ENCODE measurements around the gene PRDM10. TPM values are rescaled to one million over a fixed set of nuclear protein-coding genes. Genes with fewer than 3 reads are reported as not detected.
"Not testable (repeated sequence)": the region's sequence is repeated elsewhere in the genome, so short reads cannot be mapped to it uniquely, and the experiment has no call there.

PRDM10 gene
- total RNA-seq, 4 donors from 2014 or later, result 7.8 to 18.6 (median 9.7) TPM

DNA sequence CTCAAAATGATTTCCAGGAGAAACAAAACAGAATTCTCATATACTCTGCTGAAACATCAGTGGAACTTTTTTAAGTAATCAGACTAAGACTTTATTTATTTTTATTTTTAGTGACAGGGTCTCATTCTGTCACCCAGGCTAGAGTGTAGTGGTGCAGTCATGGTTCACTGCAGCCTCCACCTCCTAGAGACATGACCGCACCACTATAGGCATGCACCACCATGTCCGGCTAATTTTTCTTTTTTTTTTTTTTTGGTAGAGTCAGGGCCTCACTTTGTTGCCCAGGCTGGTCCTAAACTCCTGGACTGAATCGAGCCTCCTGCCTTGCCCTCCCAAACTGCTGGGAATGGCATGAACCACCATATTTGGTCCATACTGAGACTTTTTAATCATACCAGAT is 42.9 kb downstream of the PRDM10 start:
- H3K4me1 ChIP-seq, result peaks cover 0 to 3% of the 10 kb centered on the region in 2 donors
- DNase-seq, result no peak
- intact Hi-C loops (cut with DNase I), result no loop called here
- no peaks in the 10 kb centered on the region for H3K27me3 ChIP-seq
- TF ChIP-seq POLR2A (IDR thresholded peaks at IDR 0.05), result no peak
- TF ChIP-seq, protein P1, sequence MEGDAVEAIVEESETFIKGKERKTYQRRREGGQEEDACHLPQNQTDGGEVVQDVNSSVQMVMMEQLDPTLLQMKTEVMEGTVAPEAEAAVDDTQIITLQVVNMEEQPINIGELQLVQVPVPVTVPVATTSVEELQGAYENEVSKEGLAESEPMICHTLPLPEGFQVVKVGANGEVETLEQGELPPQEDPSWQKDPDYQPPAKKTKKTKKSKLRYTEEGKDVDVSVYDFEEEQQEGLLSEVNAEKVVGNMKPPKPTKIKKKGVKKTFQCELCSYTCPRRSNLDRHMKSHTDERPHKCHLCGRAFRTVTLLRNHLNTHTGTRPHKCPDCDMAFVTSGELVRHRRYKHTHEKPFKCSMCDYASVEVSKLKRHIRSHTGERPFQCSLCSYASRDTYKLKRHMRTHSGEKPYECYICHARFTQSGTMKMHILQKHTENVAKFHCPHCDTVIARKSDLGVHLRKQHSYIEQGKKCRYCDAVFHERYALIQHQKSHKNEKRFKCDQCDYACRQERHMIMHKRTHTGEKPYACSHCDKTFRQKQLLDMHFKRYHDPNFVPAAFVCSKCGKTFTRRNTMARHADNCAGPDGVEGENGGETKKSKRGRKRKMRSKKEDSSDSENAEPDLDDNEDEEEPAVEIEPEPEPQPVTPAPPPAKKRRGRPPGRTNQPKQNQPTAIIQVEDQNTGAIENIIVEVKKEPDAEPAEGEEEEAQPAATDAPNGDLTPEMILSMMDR (IDR thresholded peaks at IDR 0.05), result no peak
- peaks cover 0 to 3% of the 10 kb centered on the region in 2 donors for H3K36me3 ChIP-seq
- no peak overlapping the region for H3K4me3 ChIP-seq (replicated peaks in 1 of 3)
- H3K27ac ChIP-seq, result no peak overlapping the region
- no peaks in the 10 kb centered on the region for H3K9me3 ChIP-seq
- WGBS, 2 donors, result 94 to 99% methylated on average over 3 of the region's 3 CpGs

DNA sequence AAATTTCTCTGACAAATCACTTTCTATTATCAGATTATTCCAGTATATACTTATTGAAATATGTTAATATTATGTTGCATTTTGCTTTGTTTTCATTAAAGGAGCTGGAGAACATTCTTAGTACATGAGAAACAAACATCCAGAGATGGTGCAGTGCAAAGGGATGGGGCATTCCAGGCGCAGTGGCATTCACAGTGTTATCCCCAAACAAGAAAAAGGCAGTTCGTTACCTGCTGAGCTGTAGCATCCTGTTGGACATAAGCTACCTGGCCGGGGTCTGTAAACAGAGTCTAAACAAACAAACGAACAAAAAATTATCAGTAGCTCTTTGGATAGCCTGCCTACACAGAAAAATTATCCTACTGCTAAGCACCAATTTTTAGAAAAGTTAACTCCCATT is 47.4 kb downstream of the PRDM10 start:
- no peaks in the 10 kb centered on the region for H3K27me3 ChIP-seq
- H3K36me3 ChIP-seq, result peaks cover 0 to 3% of the 10 kb centered on the region in 2 donors
- intact Hi-C loops (cut with DNase I), result no loop called here
- no peaks in the 10 kb centered on the region for H3K9me3 ChIP-seq
- no peak overlapping the region for H3K4me3 ChIP-seq (replicated peaks in 1 of 3)
- TF ChIP-seq, protein P1 (IDR thresholded peaks at IDR 0.05), result no peak
- TF ChIP-seq POLR2A (IDR thresholded peaks at IDR 0.05), result no peak
- no peak for DNase-seq
- H3K4me1 ChIP-seq, result peaks cover 4 to 7% of the 10 kb centered on the region in 2 donors
- no peak overlapping the region for H3K27ac ChIP-seq
- WGBS, 2 donors, result 92 to 98% methylated on average over 4 of the region's 4 CpGs

- H3K27me3 ChIP-seq; H3K9me3 ChIP-seq; H3K4me1 ChIP-seq; H3K4me3 ChIP-seq (replicated peaks in 1 of 3); intact Hi-C loops (cut with DNase I); DNase-seq; H3K27ac ChIP-seq; H3K36me3 ChIP-seq: not testable (repeated sequence)
- WGBS, 2 donors, result 78 to 95% methylated on average over 1 of the region's 1 CpG
Observed at GRCh38 chr11:129954703-129955102, 47.9 kb downstream of the PRDM10 start.

DNA sequence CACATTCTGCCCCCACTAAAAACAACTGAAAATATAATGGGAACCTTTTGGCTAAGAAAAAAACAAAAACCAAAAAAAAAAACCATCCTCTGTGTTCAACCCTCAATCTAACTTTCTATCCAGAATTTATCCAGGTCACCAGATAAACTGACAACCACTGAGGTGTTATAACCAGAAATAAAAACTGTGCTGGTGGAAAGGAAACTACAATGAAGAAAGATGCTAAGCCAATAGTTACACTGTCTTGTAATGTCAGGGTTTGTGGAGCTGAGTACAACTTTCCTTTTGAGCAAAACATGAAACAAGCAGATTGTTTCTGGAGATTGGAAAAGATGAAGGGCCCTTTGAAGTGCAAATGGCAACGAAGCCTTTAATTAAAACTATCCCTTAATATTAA is 50.8 kb downstream of the PRDM10 start:
- Histone ChIP-seq H3K27me3 (no peaks in the 10 kb centered on the region), H3K27ac (no peak overlapping the region), H3K4me1 (peaks cover 18 to 25% of the 10 kb centered on the region in 2 donors), H3K36me3 (peaks cover 0 to under 1% of the 10 kb centered on the region in 2 donors), H3K4me3 (replicated peaks in 1 of 3) (no peak overlapping the region), H3K9me3 (no peaks in the 10 kb centered on the region)
- no peak for DNase-seq
- 88 to 98% methylated on average over 1 of the region's 1 CpG for WGBS, 2 donors
- TF ChIP-seq POLR2A (IDR thresholded peaks at IDR 0.05), result no peak
- TF ChIP-seq, protein P1 (IDR thresholded peaks at IDR 0.05), result no peak
- intact Hi-C loops (cut with DNase I), result no loop called here

DNA sequence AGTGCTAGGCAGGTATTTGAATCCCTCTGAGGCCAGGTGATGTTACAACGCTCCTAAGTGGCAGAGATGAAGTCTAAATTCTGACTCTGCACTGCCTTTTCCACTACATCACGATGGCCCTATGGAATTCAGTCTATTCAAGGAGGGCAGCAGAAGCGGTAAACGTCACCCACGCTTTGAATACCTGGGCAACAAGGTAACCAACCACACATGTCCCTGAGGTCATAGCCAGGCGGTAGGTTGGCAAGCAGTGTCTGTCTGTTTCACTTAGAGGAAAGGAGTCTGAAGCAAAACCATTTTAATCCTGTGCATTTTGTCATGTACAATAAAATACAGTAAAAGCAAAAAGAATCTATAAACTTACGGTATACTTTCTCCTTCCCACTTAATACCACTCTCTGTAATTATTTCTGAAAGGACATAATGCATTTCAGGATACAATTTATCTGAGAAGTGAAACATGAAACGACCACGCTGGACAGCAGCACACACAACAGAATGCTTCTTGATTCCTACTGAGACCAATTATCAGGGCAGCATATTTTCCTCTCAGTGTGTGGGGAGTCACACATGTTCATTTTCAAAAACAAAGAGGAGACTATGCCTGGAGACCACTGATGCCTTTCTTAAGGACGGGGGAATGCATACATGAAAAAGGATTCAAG is 51.3 kb downstream of the PRDM10 start:
- 86 to 87% methylated on average over 10 of the region's 10 CpGs for WGBS, 2 donors
- H3K27ac ChIP-seq, result peak overlapping the region in 1 of 3 donors; percentile 60
- intact Hi-C loops (cut with DNase I), result no loop called here
- H3K4me3 ChIP-seq (replicated peaks in 1 of 3), result no peak overlapping the region
- H3K9me3 ChIP-seq, result no peaks in the 10 kb centered on the region
- no peak for TF ChIP-seq POLR2A (IDR thresholded peaks at IDR 0.05)
- TF ChIP-seq, protein P1 (IDR thresholded peaks at IDR 0.05), result no peak
- H3K4me1 ChIP-seq, result peaks cover 23 to 30% of the 10 kb centered on the region in 2 donors
- H3K27me3 ChIP-seq, result no peaks in the 10 kb centered on the region
- H3K36me3 ChIP-seq, result no peaks in the 10 kb centered on the region
- DNase-seq, result no peak
